ENCODE data around the gene NME3.
A peak's percentile ranks its signal among the peaks of the same experiment; 100 is the strongest.

The NME3 gene

GRCh38 chr16:1780677-1781072 lies 9.3 kb upstream of the NME3 start:
- DNase-seq (ENCODE audit: low read depth, low spot score), result no peak

- DNase-seq (ENCODE audit: low read depth, low spot score), result no peak
Measured at GRCh38 chr16:1779741-1780676, 8.7 kb upstream of the NME3 start.

- no peak for DNase-seq (ENCODE audit: low read depth, low spot score)
Measured at GRCh38 chr16:1779234-1779701, 7.9 kb upstream of the NME3 start.

- no peak for DNase-seq (ENCODE audit: low read depth, low spot score)
Measured at GRCh38 chr16:1778200-1779179, 7.1 kb upstream of the NME3 start.

- no peak for DNase-seq (ENCODE audit: low read depth, low spot score)
Measured at GRCh38 chr16:1777375-1778199, 6.2 kb upstream of the NME3 start.

- DNase-seq (ENCODE audit: low read depth, low spot score), result no peak
Measured at GRCh38 chr16:1776991-1777374, 5.6 kb upstream of the NME3 start.

- no peak for DNase-seq (ENCODE audit: low read depth, low spot score)
Measured at GRCh38 chr16:1776672-1776955, 5.3 kb upstream of the NME3 start.

- no peak for DNase-seq (ENCODE audit: low read depth, low spot score)
Measured at GRCh38 chr16:1775846-1776671, 4.7 kb upstream of the NME3 start.

GRCh38 chr16:1775006-1775845 lies 3.9 kb upstream of the NME3 start:
- no peak for DNase-seq (ENCODE audit: low read depth, low spot score)

- no peak for DNase-seq (ENCODE audit: low read depth, low spot score)
Measured at GRCh38 chr16:1774448-1774780, 3.1 kb upstream of the NME3 start.

- DNase-seq (ENCODE audit: low read depth, low spot score), result no peak
Measured at GRCh38 chr16:1773703-1774447, 2.5 kb upstream of the NME3 start.

- DNase-seq (ENCODE audit: low read depth, low spot score), result peak; percentile 92
Measured at GRCh38 chr16:1772908-1773702, 1.8 kb upstream of the NME3 start, which contains the start of gene MRPS34. MRPS34 (minus strand) TSS chr16:1773134; CDS start chr16:1773119, 15 bp downstream.

GRCh38 chr16:1772362-1772907 lies 1.1 kb upstream of the NME3 start, which contains the start of gene EME2:
EME2 (plus strand) TSS chr16:1772810; CDS start chr16:1773228, 418 bp downstream.
- peak; percentile 38 for DNase-seq (ENCODE audit: low read depth, low spot score)

GRCh38 chr16:1771864-1772361 lies 570 bp upstream of the NME3 start:
- DNase-seq (ENCODE audit: low read depth, low spot score), result peak; percentile 42

GRCh38 chr16:1770328-1771187 lies 785 bp downstream of the NME3 start:
- peak; percentile 53 for DNase-seq (ENCODE audit: low read depth, low spot score)

All from ELF-1 (cell line).